HepG2 (cell line): ENCODE measurements around the gene CCDC85C. TPM values are rescaled to one million over a fixed set of nuclear protein-coding genes. Genes with fewer than 3 reads are reported as not detected.
A peak's percentile ranks its signal among the peaks of the same experiment; 100 is the strongest.

Experiments
- AKAP8 ChIP-seq: sonication (generic); formaldehyde crosslinking; IDR thresholded peaks from 2 replicates; pipeline ENCODE4 v1.5.1; 2020; ENCODE audit warnings: mild to moderate bottlenecking, missing genetic modification reagents
- ATF7-NPFF ChIP-seq: sonication (generic); formaldehyde crosslinking; IDR thresholded peaks from 2 replicates; pipeline ENCODE4 v1.8.1; 2023; ENCODE audit warnings: mild to moderate bottlenecking, low read depth, missing genetic modification reagents, moderate library complexity
- CEBPG ChIP-seq: IDR thresholded peaks from 2 replicates; pipeline ENCODE4 v1.6.1; 2016
- GATAD1 ChIP-seq: IDR thresholded peaks from 2 replicates; pipeline ENCODE4 v1.6.1; 2016; ENCODE audit warnings: missing genetic modification reagents, missing compliant biosample characterization
- GLI4 ChIP-seq: sonication (generic); formaldehyde crosslinking; IDR thresholded peaks from 2 replicates; pipeline ENCODE4 v1.5.1; 2020; ENCODE audit warnings: missing genetic modification reagents, mild to moderate bottlenecking, moderate library complexity, borderline replicate concordance
- HOXA9 ChIP-seq: sonication (generic); formaldehyde crosslinking; IDR thresholded peaks from 2 replicates; pipeline ENCODE4 v1.8.1; 2022; ENCODE audit warnings: missing genetic modification reagents, mild to moderate bottlenecking, moderate library complexity, borderline replicate concordance
- KDM1A ChIP-seq: IDR thresholded peaks from 2 replicates; pipeline ENCODE4 v1.6.1; 2016; ENCODE audit warnings: missing compliant biosample characterization
- KDM6A ChIP-seq: IDR thresholded peaks from 2 replicates; pipeline ENCODE4 v1.6.1; 2016; ENCODE audit warnings: low read depth
- MYPOP ChIP-seq: sonication (generic); formaldehyde crosslinking; IDR thresholded peaks from 2 replicates; pipeline ENCODE4 v1.8.1; 2023; ENCODE audit warnings: mild to moderate bottlenecking, moderate library complexity, missing genetic modification reagents
- NR2F2 ChIP-seq: IDR thresholded peaks from 2 replicates; pipeline ENCODE4 v1.6.1; 2012; ENCODE audit warnings: low read depth, inconsistent platforms, borderline replicate concordance
- PCBP2 ChIP-seq: fragments of 200-400 bp; formaldehyde crosslinking; optimal IDR thresholded peaks from 2 replicates; pipeline ENCODE3; 2018; ENCODE audit warnings: low read length, low read depth; ENCODE audit not compliant: poor library complexity, severe bottlenecking
- PLRG1 ChIP-seq: fragments of 450-650 bp; conservative IDR thresholded peaks from 2 replicates; pipeline ENCODE4 v1.6.1; 2016
- SAP130 ChIP-seq: IDR thresholded peaks from 2 replicates; pipeline ENCODE4 v1.6.1; 2016; ENCODE audit warnings: low read depth
- TRIM22 ChIP-seq: fragments of 450-650 bp; IDR thresholded peaks from 2 replicates; pipeline ENCODE4 v1.6.1; 2017
- ZBTB33 ChIP-seq: sonication (generic); formaldehyde crosslinking; IDR thresholded peaks from 2 replicates; pipeline ENCODE4 v1.4.0; 2020; ENCODE audit warnings: missing genetic modification reagents
- ZNF232 ChIP-seq: sonication (generic); formaldehyde crosslinking; IDR thresholded peaks from 2 replicates; pipeline ENCODE4 v1.4.0; 2020; ENCODE audit warnings: missing genetic modification reagents, borderline replicate concordance
- ZNF281 ChIP-seq: sonication (generic); formaldehyde crosslinking; IDR thresholded peaks from 2 replicates; pipeline ENCODE4 v1.4.0; 2020; ENCODE audit warnings: missing genetic modification reagents, borderline replicate concordance
- ZNF3 ChIP-seq: IDR thresholded peaks from 2 replicates; pipeline ENCODE4 v1.7.0; 2017; ENCODE audit warnings: inconsistent platforms
- ZNF562 ChIP-seq: sonication (generic); formaldehyde crosslinking; IDR thresholded peaks from 2 replicates; pipeline ENCODE4 v1.8.0; 2022; ENCODE audit warnings: missing genetic modification reagents, borderline replicate concordance
- ZNF678 ChIP-seq: sonication (generic); formaldehyde crosslinking; IDR thresholded peaks from 2 replicates; pipeline ENCODE4 v1.4.0; 2020; ENCODE audit warnings: mild to moderate bottlenecking, missing genetic modification reagents
- ZNF7 ChIP-seq: IDR thresholded peaks from 2 replicates; pipeline ENCODE4 v1.6.1; 2016; ENCODE audit warnings: missing biosample characterization, missing genetic modification reagents
- ZNF720 ChIP-seq: sonication (generic); formaldehyde crosslinking; IDR thresholded peaks from 2 replicates; pipeline ENCODE4 v1.4.0; 2020; ENCODE audit warnings: missing genetic modification reagents
- ZNF784 ChIP-seq: sonication (generic); formaldehyde crosslinking; IDR thresholded peaks from 2 replicates; pipeline ENCODE4 v1.5.1; 2020; ENCODE audit warnings: missing genetic modification reagents, mild to moderate bottlenecking, borderline replicate concordance
- ZSCAN30 ChIP-seq: sonication (generic); formaldehyde crosslinking; IDR thresholded peaks from 2 replicates; pipeline ENCODE4 v1.5.0; 2020; ENCODE audit warnings: mild to moderate bottlenecking, missing genetic modification reagents
- polyA plus RNA-seq, 8 experiments: library from polyadenylated mRNA; depleted of rRNA in 3 of 8; stranded (reverse) in 7 of 8; unstranded in 1 of 8; fragments of >200 nt; fragmentation: Illumina TruSeq in 4 of 8; extraction: Trizol in 4 of 8; gene quantifications; 2 replicates each; pipeline versions ENCODE4 v1.2.1 to v1.2.3, GENCODE V29; 2011 to 2016; ENCODE audit warnings: low read depth in 4 of 8, missing spikeins in 1 of 8, mixed read lengths in 1 of 8; ENCODE audit not compliant: insufficient read depth in 1 of 8
- total RNA-seq, 5 experiments: library from RNA; depleted of rRNA; stranded (reverse); fragments of >200 nt; fragmentation: Illumina TruSeq; extraction: Trizol; gene quantifications; 2 replicates each; pipeline ENCODE4 v1.2.3, GENCODE V29; 2016; ENCODE audit warnings: low read depth in 1 of 5

CCDC85C gene
- total and polyA plus RNA-seq, 2 of the 13 experiments (the other 11 are each of a cell fraction or from before 2014, with no cell fraction given), result 18.8 to 43.8 TPM

- peak; percentile 68 for TF ChIP-seq ATF7-NPFF (CRISPR knock-in tag)
- no peak for TF ChIP-seq PLRG1
- no peak for TF ChIP-seq TRIM22
- peak; percentile 67 for TF ChIP-seq KDM1A
- no peak for TF ChIP-seq GLI4 (CRISPR knock-in tag)
- peak; percentile 22; the same call in 1 of the 2 replicates for TF ChIP-seq ZNF784
- no peak for TF ChIP-seq ZNF720 (CRISPR knock-in tag)
- TF ChIP-seq ZBTB33 (CRISPR knock-in tag), result peak; percentile 88
- no peak for TF ChIP-seq ZNF3
- no peak for TF ChIP-seq PCBP2
- peak; percentile 100 for TF ChIP-seq KDM6A (CRISPR knock-in tag)
- peak; percentile 79 for TF ChIP-seq ZNF232 (CRISPR knock-in tag)
- peak; percentile 99 for TF ChIP-seq SAP130 (CRISPR knock-in tag)
- TF ChIP-seq ZNF678 (CRISPR knock-in tag), result peak; percentile 81; the same call in 1 of the 2 replicates
- peak; percentile 81 for TF ChIP-seq CEBPG (CRISPR knock-in tag)
- peak; percentile 92 for TF ChIP-seq AKAP8 (CRISPR knock-in tag)
- TF ChIP-seq NR2F2, result peak; percentile 81
- TF ChIP-seq ZSCAN30 (CRISPR knock-in tag), result no peak
- no peak for TF ChIP-seq ZNF562 (CRISPR knock-in tag)
- TF ChIP-seq MYPOP, result 0 out of 2 replicates have a peak, but pooled peaks have one; percentile 74
- TF ChIP-seq HOXA9 (CRISPR knock-in tag), result no peak
- TF ChIP-seq GATAD1 (CRISPR knock-in tag), result peak; percentile 81
- no peak for TF ChIP-seq ZNF7
- TF ChIP-seq ZNF281 (CRISPR knock-in tag), result peak; percentile 62; the same call in 1 of the 2 replicates
Measured at GRCh38 chr14:99552572-99553216, 51.3 kb downstream of the CCDC85C start (continued).
